ENCODE data around the gene TESK2. TPM values are rescaled to one million over a fixed set of nuclear protein-coding genes. Genes with fewer than 3 reads are reported as not detected.

TESK2 gene
- total and polyA plus RNA-seq, 2 of the 13 experiments (the other 11 are each of a cell fraction or from before 2014, with no cell fraction given) = 5.5 to 9.6 TPM

GRCh38 chr1:45490626-45491486 is at the start of gene TESK2 (continued):
- TF ChIP-seq MXD1 (CRISPR knock-in tag; IDR thresholded peaks at IDR 0.05) = no peak
- no peak for TF ChIP-seq BRF2 (CRISPR knock-in tag; IDR thresholded peaks at IDR 0.05)
- TF ChIP-seq TOE1 (CRISPR knock-in tag; IDR thresholded peaks at IDR 0.05) = 0 out of 2 replicates have a peak, but pooled peaks have one; percentile 81
- peak; percentile 70; the same call in 1 of the 2 replicates for TF ChIP-seq ARID3A (IDR thresholded peaks at IDR 0.05; ENCODE audit: low read depth, low read length)
- TF ChIP-seq IKZF5 (CRISPR knock-in tag; IDR thresholded peaks at IDR 0.05) = peak; percentile 49
- no peak for TF ChIP-seq ZNF3 (CRISPR knock-in tag; IDR thresholded peaks at IDR 0.05)
- 0 out of 2 replicates have a peak, but pooled peaks have one; percentile 57 for TF ChIP-seq ZNF253 (CRISPR knock-in tag; IDR thresholded peaks at IDR 0.05; ENCODE audit: borderline replicate concordance)
- peak; percentile 43; the same call in 1 of the 2 replicates for TF ChIP-seq PAXIP1 (CRISPR knock-in tag; conservative IDR thresholded peaks at IDR 0.05)
- peak; percentile 73; the same call in 1 of the 2 replicates for TF ChIP-seq HOXA5 (CRISPR knock-in tag; IDR thresholded peaks at IDR 0.05)
- no peak for TF ChIP-seq ELF3 (CRISPR knock-in tag; IDR thresholded peaks at IDR 0.05)
- TF ChIP-seq ZNF569 (CRISPR knock-in tag; IDR thresholded peaks at IDR 0.05; ENCODE audit: borderline replicate concordance) = peak; percentile 39; the same call in 1 of the 2 replicates
- no peak for TF ChIP-seq ZNF7 (CRISPR knock-in tag; IDR thresholded peaks at IDR 0.05)
- no peak for TF ChIP-seq AHDC1 (CRISPR knock-in tag; IDR thresholded peaks at IDR 0.05; ENCODE audit: borderline replicate concordance)
